IPS-NIHi11 (cell line): ENCODE data around the gene CWC22.
A peak's percentile ranks its signal among the peaks of the same experiment; 100 is the strongest.
"Not testable (repeated sequence)": the region's sequence is repeated elsewhere in the genome, so short reads cannot be mapped to it uniquely, and the experiment has no call there.

Source experiments
- DNase-seq: peaks from one replicate; pipeline ENCODE4 v3.0.0; 2012; ENCODE audit warnings: mixed read lengths, low spot score

CWC22 gene

GRCh38 chr2:180006781-180007579 lies at the start of gene CWC22:
CWC22 (minus strand) TSS chr2:180007297; CDS start chr2:179993341, 13,956 bp downstream.
- peak; percentile 73 for DNase-seq

GRCh38 chr2:180056367-180057118 lies 49.4 kb upstream of the CWC22 start:
- DNase-seq: peak; percentile 22

GRCh38 chr2:180054576-180054975 lies 47.5 kb upstream of the CWC22 start:
- not testable (repeated sequence) for DNase-seq

GRCh38 chr2:180050246-180050645 lies 43.1 kb upstream of the CWC22 start:
- no peak for DNase-seq

- DNase-seq: no peak
Measured at GRCh38 chr2:180048251-180048650, 41.2 kb upstream of the CWC22 start.

GRCh38 chr2:180046776-180047175 lies 39.7 kb upstream of the CWC22 start:
- DNase-seq: no peak

- no peak for DNase-seq
Measured at GRCh38 chr2:180046202-180046601, 39.1 kb upstream of the CWC22 start.

GRCh38 chr2:180040146-180040925 lies 33.2 kb upstream of the CWC22 start:
- DNase-seq: no peak

GRCh38 chr2:180038997-180039396 lies 31.9 kb upstream of the CWC22 start:
- DNase-seq: no peak

- peak; percentile 51 for DNase-seq
Measured at GRCh38 chr2:180033993-180034894, 27.1 kb upstream of the CWC22 start.

GRCh38 chr2:180029575-180029974 lies 22.5 kb upstream of the CWC22 start:
- no peak for DNase-seq

- no peak for DNase-seq
Measured at GRCh38 chr2:180021850-180022249, 14.8 kb upstream of the CWC22 start.

GRCh38 chr2:180017784-180018183 lies 10.7 kb upstream of the CWC22 start:
- DNase-seq: no peak

- DNase-seq: no peak
Measured at GRCh38 chr2:180016937-180017336, 9.8 kb upstream of the CWC22 start.

- DNase-seq: no peak
Measured at GRCh38 chr2:180015951-180016709, 9.0 kb upstream of the CWC22 start.

GRCh38 chr2:180012523-180012922 lies 5.4 kb upstream of the CWC22 start:
- no peak for DNase-seq

GRCh38 chr2:180010701-180011100 lies 3.6 kb upstream of the CWC22 start:
- no peak for DNase-seq

GRCh38 chr2:180006231-180006630 lies 866 bp downstream of the CWC22 start:
- DNase-seq: no peak

- DNase-seq: not testable (repeated sequence)
Measured at GRCh38 chr2:180005465-180005864, 1.6 kb downstream of the CWC22 start.

GRCh38 chr2:180004731-180005130 lies 2.4 kb downstream of the CWC22 start:
- DNase-seq: no peak

- no peak for DNase-seq
Measured at GRCh38 chr2:180003559-180003958, 3.5 kb downstream of the CWC22 start.
